NCI-H1417 treated with DMSO at 0.1 percent for 48 hours (cell line): ENCODE measurements around the gene DIDO1.
"Not testable (repeated sequence)": the region's sequence is repeated elsewhere in the genome, so short reads cannot be mapped to it uniquely, and the experiment has no call there.

Source experiments
- DNase-seq: peaks from one replicate; lab custom pipeline; 2025; lab: John Stamatoyannopoulos, UW

DIDO1 gene

DNA sequence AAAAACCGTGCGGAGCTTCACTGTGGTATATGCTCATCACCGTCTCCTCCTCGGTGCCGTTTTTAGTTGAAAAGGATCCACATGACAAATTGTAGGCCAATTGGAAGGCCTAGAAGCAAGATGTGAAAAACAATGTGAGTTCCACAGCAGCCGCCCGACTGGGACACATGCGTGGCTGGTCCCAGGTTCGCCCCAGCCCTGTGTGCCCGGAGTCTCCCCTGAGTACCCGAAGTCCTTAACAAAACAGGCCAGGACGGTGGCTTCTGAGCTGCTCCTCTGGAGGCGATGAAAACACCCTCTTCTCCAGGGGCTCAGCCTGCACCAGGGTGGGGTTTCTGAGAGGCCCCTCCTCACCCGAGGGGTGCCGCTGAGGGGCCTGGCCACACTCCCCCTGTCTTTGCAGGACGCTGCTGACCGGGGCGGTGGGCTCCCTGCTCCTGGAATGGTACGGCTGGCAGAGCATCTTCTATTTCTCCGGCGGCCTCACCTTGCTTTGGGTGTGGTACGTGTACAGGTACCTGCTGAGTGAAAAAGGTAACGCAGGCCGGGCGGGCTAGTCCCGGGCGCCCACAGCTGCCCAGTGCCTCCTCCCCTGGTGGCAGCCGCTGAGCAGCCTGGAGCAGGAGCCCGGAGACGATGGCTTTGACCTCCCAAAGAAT, 36.0 kb upstream of the DIDO1 start:
- no peak for DNase-seq

DNA sequence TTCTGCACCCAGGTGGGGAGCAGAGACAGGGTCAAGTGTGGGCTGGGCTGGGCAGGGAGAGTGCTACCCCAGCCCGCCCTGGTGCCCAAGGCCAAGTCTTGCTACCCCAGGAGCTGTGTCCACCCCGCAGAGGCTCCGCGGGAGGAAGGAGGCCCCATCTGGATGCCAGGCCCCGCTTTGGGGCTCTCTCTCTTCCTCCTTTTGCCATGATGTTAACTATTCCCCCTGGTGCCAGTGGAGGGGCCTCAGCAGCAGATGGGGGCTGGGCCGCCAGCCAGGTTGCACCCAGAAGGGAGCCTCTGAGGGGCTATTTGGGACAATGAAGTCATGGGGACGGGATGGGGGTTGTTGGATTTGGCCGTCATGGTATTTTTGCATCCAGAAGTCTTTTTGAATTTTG, 35.5 kb upstream of the DIDO1 start:
- no peak for DNase-seq

DNA sequence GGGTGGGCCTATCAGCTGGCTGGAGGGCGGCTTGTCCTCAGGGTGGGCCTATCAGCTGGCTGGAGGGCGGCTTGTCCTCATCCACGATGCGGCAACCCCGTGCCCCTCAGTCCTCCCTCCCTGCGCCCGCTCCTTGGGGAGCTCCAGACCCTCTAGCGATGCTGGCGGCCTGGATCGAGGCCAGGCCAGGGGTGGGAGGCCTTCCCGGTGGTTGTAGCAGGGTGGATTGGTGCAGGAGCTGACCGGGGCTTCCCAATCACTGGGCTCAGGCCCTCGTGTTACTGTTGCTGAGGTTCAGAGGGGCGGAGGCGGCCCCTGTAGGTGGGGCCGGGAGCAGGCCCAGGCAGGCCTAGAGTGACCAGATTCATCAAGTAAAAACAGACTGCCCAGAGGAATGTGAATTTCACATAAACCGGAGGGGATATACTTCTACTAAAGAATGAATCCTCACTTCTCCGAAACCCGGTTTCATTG, 35.0 kb upstream of the DIDO1 start:
- no peak for DNase-seq

DNA sequence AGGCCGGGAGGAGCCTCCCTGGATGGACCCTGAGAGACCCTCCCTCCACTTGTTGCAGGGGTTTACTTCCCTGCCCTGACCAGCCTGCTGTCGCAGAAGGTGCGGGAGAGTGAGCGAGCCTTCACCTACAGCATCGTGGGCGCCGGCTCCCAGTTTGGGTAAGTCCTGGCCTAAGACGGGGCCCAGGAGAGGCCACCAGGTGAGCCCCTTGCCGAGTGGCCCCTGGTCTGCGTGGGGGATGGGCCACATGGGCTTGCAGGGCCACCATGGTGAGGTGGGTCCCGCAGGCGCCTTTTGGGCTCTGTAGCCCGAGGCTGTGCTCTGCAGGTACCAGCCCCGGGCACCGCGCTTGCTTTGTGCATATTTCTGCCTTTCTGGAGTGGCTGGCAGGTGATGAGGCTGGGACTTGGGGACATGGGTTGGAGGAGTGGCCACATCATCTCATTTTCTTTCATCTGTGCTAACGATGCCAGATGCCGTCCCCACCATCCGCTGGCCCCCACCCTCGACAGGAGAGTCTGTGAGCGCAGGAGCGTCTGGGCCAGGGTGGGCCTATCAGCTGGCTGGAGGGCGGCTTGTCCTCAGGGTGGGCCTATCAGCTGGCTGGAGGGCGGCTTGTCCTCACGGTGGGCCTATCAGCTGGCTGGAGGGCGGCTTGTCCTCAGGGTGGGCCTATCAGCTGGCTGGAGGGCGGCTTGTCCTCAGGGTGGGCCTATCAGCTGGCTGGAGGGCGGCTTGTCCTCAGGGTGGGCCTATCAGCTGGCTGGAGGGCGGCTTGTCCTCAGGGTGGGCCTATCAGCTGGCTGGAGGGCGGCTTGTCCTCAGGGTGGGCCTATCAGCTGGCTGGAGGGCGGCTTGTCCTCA, 34.4 kb upstream of the DIDO1 start:
- DNase-seq = not testable (repeated sequence)

DNA sequence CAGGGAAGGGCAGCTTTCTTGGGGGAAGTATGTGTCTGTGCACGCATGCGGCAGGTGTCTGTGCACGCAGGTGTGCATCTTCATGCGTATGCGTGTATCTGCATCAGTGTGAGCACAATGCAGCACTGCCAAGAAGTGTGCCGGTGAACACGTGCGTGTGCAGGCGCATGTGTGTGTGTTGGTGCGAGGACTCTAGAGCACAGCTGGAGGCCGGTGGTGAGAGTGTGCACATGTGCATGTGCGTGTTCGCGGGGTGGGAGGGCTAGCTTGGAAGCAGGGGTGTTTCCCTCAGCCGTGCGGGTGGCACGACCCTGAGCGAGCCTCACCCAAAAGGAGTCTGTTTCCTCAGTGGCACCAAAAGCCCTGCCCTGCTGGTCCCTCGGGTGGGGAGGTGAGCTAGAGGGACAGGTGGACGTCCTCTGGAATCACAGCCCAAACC, 33.7 kb upstream of the DIDO1 start:
- no peak for DNase-seq

DNA sequence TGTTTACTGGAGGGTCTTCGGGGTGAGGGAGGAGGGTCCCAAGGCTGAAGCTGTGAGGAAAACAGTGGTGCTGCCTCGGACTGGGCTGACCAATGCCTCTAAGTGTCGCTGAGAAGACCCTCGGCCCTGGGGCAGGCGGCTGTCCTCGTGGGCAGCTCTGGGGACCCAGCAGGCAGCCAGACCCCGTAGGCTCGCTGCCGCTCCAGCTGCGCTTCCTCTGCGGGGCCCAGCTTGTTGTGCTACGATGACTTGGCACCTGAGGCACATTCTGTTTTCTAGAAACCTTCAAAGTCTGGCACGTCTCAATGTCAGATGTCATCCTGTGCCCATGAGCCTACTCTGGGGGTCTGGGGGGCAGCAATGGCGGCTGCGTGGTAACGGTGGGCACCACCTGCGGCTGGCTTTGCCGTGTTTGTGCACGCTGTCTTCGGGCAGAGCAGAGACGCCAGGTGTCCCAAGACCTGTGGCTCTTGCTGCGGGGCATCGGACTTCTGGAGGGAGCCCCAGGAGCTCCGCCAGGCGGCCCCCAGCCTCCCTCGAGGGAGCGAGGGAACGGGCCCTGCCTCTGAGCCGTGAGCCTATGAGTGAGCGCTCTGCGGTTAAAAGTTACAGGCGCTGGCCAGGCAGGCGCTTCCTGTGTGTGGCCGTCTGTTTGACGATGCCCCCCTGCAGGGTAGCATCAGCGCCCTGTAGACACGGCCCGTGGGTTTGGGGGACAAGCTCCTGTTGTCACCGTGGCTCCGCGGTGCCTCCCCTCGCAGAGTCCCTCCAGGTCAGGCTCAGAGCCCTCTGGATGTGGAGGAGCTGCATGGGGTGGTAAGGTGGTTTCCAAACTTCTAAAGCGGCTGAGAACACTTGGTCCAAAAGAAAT, 33.0 kb upstream of the DIDO1 start:
- DNase-seq = no peak

DNA sequence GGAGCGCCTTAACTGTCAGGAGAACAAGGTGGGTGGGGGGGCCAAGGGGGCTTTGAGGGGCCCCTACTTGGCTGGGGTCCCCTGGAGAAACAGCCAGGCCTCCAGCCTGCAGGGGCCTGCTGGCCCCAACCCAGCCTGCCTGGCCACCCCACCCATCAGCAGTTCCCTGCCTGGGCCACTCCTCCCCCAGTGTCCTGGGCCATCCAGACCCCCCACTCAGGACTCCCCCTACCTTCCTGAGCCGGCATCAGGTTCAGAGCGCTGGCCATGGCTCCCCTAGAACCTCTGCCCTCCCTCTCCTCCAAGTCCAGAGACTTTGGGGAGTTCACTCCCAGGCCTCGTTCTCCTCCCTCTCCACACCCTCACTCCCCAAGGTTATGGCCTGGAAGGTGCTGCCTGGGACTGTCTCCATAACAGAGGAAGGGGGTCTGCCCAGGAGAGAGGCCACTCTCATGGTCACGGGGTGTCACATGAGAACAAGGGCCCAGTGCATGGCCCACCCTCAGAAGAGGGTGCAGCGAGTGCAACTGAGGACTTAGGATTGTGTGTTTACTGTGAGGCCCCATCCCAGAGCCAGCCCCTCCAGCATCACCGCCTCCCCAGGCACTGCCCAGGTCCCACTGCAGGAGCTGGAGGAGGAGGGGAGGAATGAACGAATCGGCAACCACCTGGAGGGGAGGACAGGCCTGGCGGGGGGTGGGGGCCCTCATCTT, 32.2 kb upstream of the DIDO1 start:
- no peak for DNase-seq

DNA sequence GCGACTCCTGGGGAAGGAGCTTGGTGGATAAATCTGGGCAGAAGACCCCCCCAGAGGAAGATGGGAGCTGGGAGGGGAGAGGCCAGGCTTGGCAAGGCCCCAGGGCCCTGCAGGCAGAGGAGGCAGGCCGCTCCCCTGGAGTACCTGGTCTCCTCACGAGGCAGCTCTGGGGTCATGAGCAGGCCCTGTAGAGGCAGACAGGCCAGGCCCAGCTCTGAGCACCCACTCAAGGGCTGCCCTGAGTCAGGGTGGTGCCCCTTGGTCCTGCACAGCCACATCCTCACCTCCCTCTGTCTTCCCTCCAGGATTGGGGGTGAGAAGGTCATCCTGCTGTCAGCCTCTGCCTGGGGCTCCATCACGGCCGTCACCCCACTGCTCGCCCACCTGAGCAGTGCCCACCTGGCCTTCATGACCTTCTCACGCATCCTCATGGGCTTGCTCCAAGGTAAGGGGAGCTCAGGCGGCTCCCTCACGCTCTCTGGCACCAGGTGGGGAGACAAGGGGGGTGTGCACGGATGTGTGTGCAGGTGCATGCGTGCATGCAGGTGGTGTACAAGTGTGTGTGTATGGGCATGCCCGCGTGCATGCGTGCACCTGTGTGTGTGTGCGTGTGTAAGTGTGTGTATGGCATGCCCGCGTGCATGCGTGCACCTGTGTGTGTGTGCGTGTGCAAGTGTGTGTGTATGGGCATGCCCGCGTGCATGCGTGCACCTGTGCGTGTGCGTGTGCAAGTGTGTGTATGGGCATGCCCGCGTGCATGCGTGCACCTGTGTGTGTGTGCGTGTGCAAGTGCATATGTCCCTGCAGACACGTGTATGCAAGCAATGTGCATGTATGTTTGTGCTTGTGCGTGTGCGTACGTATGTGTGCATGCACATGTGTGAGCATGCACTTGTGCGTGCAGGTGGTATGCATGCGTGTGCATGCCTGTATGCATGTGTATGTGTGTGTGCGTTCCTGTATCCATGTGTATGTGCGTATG, 31.1 kb upstream of the DIDO1 start:
- no peak for DNase-seq

DNA sequence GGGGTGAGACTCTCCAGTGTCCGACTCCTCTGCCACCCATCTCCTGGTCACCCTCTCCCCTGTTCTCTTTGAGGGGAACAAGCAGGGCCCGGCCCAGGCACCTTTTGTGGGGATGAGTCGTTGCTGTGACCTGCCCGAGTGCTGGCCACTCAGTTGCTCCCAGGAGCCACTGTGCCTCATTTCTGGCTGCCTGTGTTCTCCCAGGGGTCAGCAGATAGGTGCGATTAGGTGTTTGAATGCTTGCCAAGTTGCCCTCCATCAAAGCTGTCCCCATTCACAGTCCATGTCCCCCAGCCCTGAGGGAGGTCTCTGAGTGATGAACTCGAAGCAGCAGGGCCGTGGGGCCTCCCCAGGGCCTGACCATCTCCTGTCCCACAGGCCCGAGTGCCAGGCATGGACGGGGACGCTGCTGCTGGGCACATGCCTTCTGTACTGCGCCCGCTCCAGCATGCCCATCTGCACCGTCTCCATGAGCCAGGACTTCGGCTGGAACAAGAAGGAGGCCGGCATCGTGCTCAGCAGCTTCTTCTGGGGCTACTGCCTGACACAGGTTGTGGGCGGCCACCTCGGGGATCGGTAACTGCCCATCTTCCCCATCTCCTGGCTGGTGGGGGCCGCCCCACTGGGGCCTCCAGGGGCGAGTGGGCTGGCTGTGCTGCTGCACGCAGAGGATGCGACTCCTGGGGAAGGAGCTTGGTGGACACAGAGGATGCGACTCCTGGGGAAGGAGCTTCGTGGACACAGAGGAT, 30.3 kb upstream of the DIDO1 start:
- no peak for DNase-seq

DNA sequence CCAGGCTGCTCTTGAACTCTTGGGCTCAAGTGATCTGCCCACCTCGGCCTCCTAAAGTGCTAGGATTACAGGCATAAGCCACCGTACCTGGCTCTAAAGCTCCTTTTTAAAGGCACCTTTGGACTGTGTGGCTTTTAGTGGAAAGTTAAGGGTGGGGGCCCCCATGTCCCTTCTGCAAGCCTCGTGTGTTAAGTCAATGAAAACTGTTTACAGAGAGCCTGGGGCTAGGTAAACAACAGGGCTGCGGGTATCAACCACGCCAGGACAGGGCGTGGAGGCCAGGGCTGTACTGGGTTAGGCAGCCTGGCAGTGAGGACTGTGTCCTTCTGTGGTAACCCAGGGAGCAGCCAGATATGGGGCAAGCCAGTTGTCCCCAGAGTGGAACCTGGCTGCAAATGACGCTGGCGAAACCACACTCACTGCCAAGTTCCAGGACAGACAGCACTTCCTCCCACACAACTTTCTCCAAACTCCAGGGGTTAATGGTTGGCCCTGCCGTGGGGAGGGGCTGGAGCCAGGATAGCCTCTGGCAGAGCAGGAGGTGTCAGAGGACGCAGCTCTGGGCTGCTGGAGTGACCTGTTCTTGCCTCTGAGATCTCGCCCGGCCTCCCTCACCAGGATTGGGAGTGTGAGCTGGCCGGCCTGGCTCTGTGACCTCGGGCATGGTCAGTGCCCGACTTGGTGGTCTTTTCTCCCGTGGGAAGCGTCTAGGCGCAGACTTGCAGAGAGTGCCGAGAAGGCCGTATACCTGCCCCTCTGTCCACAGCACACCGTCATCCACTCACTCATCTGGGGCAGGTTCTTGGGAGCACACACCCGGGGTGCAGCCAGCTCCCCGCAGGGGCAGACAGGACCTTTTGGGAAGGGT, 29.4 kb upstream of the DIDO1 start:
- DNase-seq = no peak

DNA sequence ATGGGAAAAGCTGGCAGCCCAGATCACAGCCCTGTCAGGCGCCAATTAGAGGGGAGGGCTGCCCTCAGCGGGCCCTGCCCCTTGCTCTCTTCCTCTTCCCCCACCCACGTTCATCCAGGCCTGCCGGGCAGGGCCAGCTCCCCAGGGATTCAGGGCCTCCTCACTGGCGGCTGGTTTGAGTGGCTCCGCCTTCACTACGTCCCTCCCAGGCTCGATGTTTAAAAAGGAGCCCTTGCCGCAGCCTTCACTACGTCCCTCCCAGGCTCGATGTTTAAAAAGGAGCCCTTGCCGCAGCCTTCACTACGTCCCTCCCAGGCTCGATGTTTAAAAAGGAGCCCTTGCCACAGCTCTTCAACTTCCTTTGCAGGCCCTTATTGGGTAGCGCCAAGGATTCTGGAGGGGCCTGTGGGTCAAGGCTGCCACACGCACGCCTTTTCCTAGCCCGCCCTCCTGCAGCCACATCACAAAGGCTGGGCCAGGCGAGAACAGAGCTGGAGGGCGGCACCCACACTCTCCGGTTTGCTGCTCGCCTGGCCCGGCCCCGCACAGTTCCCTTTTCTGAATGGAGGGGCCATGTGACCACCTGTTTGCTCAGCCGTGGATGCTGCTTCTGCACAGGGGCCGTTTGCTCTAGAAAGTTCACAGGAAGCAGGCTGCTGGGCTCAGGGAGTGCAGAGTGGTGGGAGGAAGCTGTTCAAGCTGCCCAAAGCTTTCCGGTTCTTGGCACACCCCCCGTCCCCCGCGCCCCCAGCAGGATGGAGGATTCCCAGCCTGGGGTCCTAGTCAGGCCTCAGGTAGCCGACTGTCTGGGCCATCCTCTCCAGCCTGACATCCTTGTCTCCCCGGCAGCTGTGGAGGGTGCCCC, 27.8 kb upstream of the DIDO1 start:
- DNase-seq = peak; percentile 74

DNA sequence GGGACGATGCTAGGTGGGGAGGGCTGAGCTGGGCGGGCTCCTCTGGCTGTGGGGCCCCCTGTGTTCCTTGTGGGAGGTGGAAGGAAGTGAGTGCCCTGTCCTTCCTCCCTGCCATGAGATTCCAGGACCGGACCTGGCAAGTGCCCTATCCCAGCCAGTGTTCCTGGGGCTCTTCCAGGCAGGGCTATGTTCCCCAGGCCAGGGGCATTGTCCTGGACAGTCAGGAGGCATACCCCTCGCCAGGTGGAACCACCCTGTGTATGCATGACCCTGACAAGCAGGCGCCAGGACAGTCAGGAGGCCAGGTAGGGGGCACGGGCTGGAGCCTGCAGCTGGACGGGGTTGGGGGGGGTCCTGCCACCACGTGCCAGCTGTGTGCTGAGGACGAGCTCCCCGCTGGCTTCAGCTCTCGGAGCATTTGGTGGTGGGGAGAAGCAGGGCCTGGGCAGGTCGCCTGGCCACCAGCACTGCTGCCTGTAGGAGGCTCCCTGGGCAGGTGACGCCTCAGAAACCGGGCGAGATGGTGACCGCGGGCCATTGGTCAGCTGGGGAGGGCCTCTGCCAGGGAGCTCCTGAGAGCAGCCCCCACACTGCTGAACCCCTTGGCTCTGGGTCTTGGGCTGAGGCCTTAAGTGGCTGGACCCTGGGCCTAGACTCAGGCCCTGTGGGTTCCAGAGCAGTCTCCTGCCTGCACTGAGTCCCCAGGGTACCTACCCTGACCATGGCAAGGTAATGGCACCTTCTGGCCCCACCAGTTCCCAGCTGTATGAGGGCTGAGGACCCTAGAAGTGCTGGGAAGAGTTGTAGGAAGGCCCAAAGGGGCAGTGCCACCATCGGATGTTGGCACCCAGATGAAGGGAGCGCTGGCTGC, 26.9 kb upstream of the DIDO1 start:
- DNase-seq = no peak

DNA sequence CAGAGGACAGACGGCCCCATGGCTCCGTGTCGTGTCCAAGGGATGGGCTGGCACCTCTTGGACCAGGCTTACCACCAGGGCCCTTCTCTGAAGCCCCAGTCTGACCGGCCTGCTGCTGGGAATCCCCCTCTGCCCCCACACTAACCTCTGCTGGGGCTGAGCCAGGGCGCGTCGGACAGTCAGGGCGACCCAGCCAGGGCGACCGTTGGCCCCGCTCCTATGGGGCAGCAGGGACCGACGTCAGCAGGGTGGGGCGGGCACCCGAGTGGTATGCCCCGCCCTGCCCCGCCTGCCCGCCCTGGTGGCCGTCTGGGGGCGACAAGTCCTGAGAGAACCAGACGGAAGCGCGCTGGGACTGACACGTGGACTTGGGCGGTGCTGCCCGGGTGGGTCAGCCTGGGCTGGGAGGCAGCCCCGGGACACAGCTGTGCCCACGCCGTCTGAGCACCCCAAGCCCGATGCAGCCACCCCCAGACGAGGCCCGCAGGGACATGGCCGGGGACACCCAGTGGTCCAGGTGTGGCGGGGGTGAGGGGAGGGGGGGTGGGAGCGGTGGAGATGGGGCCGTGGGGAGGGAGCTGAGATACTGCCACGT, 26.2 kb upstream of the DIDO1 start, which contains the start of gene SLC17A9:
SLC17A9 (plus strand) TSS at position 337 of the 595 bp plus-strand sequence; CDS start at position 459, 122 bp downstream.
- DNase-seq = no peak

DNA sequence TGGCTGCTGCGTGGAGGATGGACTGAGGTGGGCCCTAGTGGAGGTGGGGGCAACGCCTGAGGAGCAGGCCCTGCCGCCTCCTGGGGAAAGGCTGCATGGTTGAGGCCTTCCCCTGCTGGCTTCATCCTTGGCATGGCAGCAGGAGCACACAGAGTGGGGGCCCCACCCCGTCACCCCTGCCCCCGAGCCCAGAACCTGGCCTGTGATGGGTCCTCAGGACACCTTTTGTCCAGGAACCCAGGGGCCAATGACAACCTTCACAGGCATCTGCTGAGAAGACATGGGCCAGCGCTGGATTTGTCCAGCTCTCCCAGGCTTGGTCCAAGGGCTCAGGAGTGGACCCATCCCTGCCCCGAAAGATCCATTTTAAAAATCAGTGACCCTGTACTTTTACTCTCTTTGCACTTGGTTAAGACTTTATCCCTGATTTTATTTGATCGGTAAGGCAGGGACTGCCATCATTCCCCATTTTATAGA, 25.6 kb upstream of the DIDO1 start:
- DNase-seq = no peak

DNA sequence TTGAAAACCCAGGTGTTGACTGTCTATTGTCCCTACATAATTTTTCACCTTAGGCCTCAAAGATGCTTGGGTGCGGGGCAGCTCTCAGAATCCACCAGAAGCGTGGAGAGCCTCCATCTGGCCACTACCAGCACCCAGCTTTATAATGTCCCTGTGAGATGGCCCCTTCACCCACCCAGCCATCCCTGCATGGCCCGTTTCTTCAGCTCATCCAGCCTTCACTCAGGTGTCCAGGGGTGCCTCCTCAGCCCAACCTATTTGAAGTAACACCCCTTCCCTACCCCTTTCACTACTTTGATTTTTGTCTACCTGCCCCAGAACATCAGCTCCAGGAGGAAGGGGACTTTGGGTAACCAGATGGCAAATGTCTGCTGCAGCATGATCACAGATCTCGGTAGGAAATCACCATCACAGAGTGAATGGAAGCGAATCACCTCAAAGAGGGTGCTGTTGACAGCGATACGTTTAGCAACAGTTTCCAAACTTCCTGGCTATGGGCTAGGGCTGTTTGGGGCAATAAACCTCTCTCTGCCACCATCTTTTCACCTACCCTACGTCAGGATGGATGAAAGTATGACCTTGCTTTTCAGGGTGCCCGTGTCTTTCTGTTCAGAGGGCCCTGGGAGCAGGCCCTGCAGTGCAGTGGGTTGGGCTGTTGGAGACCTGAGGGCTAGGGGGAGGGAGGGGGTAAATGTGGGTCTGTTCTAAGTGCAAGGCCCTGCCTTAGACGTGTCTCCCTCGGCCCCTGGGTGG, 25.0 kb upstream of the DIDO1 start:
- no peak for DNase-seq
